Smooth muscle cell (in vitro differentiated cells): ENCODE results near the gene EVC2. TPM values are rescaled to one million over a fixed set of nuclear protein-coding genes. Genes with fewer than 3 reads are reported as not detected.

Experiments
- DNase-seq: peaks from one replicate; lab custom pipeline; 2025; ENCODE audit not compliant: unreplicated experiment; lab: John Stamatoyannopoulos, UW
- H2AFZ ChIP-seq: fragments of 200-600 bp; sonication (generic); 2 replicates; pipeline ENCODE4 v1.6.0; 2016; ENCODE audit warnings: antibody characterized with exemption, low read depth, mild to moderate bottlenecking
- H3F3A ChIP-seq: fragments of 200-600 bp; sonication (generic); 2 replicates; pipeline ENCODE4 v1.6.0; 2017; ENCODE audit warnings: antibody characterized with exemption, low read depth
- H3K27ac ChIP-seq: fragments of 200-600 bp; sonication (generic); 2 replicates; pipeline ENCODE4 v1.5.1; 2016; ENCODE audit warnings: low read depth, mild to moderate bottlenecking
- H3K27me3 ChIP-seq: fragments of 200-600 bp; sonication (generic); 2 replicates; pipeline ENCODE4 v1.6.1; 2016; ENCODE audit warnings: low read depth, mild to moderate bottlenecking
- H3K36me3 ChIP-seq: fragments of 200-600 bp; sonication (generic); 2 replicates; pipeline ENCODE4 v1.5.1; 2016; ENCODE audit warnings: low read depth
- H3K4me1 ChIP-seq: fragments of 200-600 bp; sonication (generic); 2 replicates; pipeline ENCODE4 v1.5.1; 2016; ENCODE audit warnings: low read depth
- H3K4me2 ChIP-seq: fragments of 200-600 bp; sonication (generic); 2 replicates; pipeline ENCODE4 v1.6.0; 2016; ENCODE audit warnings: mild to moderate bottlenecking
- H3K4me3 ChIP-seq: fragments of 200-600 bp; sonication (generic); 2 replicates; pipeline ENCODE4 v1.5.1; 2016; ENCODE audit warnings: mild to moderate bottlenecking
- H3K79me2 ChIP-seq: fragments of 200-600 bp; sonication (generic); 2 replicates; pipeline ENCODE4 v1.6.0; 2016; ENCODE audit warnings: low read depth, mild to moderate bottlenecking
- H3K9ac ChIP-seq: fragments of 200-600 bp; sonication (generic); 2 replicates; pipeline ENCODE4 v1.6.0; 2016; ENCODE audit warnings: low read depth
- H3K9me3 ChIP-seq: fragments of 200-600 bp; sonication (generic); replicated peaks from 2 replicates; pipeline ENCODE4 v1.5.1; 2016; ENCODE audit warnings: low read depth
- H4K20me1 ChIP-seq: fragments of 200-600 bp; sonication (generic); 2 replicates; pipeline ENCODE4 v1.6.0; 2016; ENCODE audit warnings: low read depth
- WGBS: methylation state at CpG from one replicate; pipeline ENCODE4 v1.1.7; 2016; ENCODE audit warnings: low lambda C conversion rate; 5-methylcytosine and 5-hydroxymethylcytosine counted together
- polyA plus RNA-seq: library from polyadenylated mRNA; unstranded; fragments of >200 nt; fragmentation: Nextera tagmentation; extraction: Ambion mirVana; gene quantifications from 2 replicates; pipeline ENCODE4 v1.2.1, GENCODE V29; 2016
- total RNA-seq: library from RNA; depleted of rRNA; stranded (reverse); fragments of >200 nt; gene quantifications from 2 replicates; pipeline ENCODE4 v1.2.3, GENCODE V29; 2014
- TF ChIP-seq, protein P1 (sequence below): fragments of 200-600 bp; sonication (generic); IDR thresholded peaks from 2 replicates; pipeline ENCODE4 v1.5.1; 2017; ENCODE audit warnings: borderline replicate concordance, mild to moderate bottlenecking, antibody characterized with exemption; ENCODE audit not compliant: insufficient read depth, poor library complexity, severe bottlenecking

EVC2 gene
- total and polyA plus RNA-seq, 2 experiments from 2014 or later = 6.9 to 7.9 TPM

DNA sequence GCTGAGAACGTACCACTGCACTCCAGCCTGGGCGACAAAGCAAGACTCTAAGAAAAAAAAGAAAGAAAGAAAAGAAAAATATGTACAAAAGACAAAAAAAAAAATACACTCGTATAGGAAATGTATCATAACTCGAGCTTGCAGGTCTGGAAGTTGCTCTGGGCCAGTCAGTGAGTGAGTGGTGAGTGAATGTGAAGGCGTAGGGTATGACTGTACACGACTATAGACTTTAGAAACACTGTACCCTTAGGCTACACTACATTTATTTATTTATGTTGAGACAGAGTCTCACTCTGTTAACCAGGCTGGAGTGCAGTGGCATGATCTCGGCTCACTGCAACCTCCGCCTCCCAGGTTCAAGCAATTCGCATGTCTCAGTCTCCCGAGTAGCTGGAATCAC, 29.4 kb downstream of the EVC2 start:
- Histone ChIP-seq H4K20me1 (no peaks in the 10 kb centered on the region), H3K9me3 (no peaks in the 10 kb centered on the region), H3K4me3 (no peak overlapping the region), H3K27ac (no peak overlapping the region), H3K36me3 (peaks cover 3% of the 10 kb centered on the region), H3F3A (no peaks in the 10 kb centered on the region), H3K4me2 (no peak overlapping the region), H3K27me3 (no peaks in the 10 kb centered on the region), H3K9ac (no peak overlapping the region), H3K79me2 (no peaks in the 10 kb centered on the region), H2AFZ (no peak overlapping the region), H3K4me1 (no peaks in the 10 kb centered on the region)
- DNase-seq = no peak
- 94% methylated on average over 10 of the region's 10 CpGs for WGBS
- TF ChIP-seq, protein P1, sequence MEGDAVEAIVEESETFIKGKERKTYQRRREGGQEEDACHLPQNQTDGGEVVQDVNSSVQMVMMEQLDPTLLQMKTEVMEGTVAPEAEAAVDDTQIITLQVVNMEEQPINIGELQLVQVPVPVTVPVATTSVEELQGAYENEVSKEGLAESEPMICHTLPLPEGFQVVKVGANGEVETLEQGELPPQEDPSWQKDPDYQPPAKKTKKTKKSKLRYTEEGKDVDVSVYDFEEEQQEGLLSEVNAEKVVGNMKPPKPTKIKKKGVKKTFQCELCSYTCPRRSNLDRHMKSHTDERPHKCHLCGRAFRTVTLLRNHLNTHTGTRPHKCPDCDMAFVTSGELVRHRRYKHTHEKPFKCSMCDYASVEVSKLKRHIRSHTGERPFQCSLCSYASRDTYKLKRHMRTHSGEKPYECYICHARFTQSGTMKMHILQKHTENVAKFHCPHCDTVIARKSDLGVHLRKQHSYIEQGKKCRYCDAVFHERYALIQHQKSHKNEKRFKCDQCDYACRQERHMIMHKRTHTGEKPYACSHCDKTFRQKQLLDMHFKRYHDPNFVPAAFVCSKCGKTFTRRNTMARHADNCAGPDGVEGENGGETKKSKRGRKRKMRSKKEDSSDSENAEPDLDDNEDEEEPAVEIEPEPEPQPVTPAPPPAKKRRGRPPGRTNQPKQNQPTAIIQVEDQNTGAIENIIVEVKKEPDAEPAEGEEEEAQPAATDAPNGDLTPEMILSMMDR = no peak

- Histone ChIP-seq H3K4me1 (no peaks in the 10 kb centered on the region), H3K27ac (no peak overlapping the region), H3K9ac (no peak overlapping the region), H3F3A (no peaks in the 10 kb centered on the region), H3K27me3 (no peaks in the 10 kb centered on the region), H3K79me2 (no peaks in the 10 kb centered on the region), H3K36me3 (no peaks in the 10 kb centered on the region), H4K20me1 (no peaks in the 10 kb centered on the region), H2AFZ (no peak overlapping the region), H3K4me2 (no peak overlapping the region), H3K9me3 (no peaks in the 10 kb centered on the region), H3K4me3 (no peak overlapping the region)
- DNase-seq = no peak
- WGBS = 98% methylated on average over 8 of the region's 8 CpGs
- TF ChIP-seq, protein P1 = no peak
Measured at GRCh38 chr4:5676763-5677162, 31.6 kb downstream of the EVC2 start.

DNA sequence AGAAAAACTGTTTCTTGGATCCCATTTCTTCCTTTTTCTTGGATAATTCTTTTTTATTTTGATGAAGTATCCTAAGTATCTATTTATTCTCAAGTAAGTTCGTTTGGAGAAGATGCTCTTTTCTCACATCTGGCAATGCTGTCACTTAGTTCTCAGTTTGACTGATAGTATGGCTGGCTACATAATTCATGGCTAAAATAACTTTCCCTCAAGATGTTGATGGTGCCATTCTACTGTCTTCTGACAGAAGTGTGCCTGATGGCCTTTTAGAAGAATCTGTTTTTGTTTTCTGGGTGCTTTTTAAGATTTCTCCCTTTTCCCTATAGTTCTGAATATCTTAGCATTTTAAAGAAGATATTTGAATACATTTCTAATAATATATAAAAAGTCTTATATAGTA, 41.6 kb downstream of the EVC2 start:
- H2AFZ ChIP-seq = no peak overlapping the region
- H3K36me3 ChIP-seq = peaks cover 9% of the 10 kb centered on the region
- no peaks in the 10 kb centered on the region for H4K20me1 ChIP-seq
- WGBS = 97% methylated on average over 1 of the region's 1 CpG
- TF ChIP-seq, protein P1 = no peak
- H3K79me2 ChIP-seq = no peaks in the 10 kb centered on the region
- no peak overlapping the region for H3K4me3 ChIP-seq
- no peak for DNase-seq
- H3K4me1 ChIP-seq = no peaks in the 10 kb centered on the region
- H3K27ac ChIP-seq = no peak overlapping the region
- no peaks in the 10 kb centered on the region for H3F3A ChIP-seq
- no peak overlapping the region for H3K4me2 ChIP-seq
- no peaks in the 10 kb centered on the region for H3K27me3 ChIP-seq
- H3K9ac ChIP-seq = no peak overlapping the region
- peaks cover under 1% of the 10 kb centered on the region for H3K9me3 ChIP-seq

DNA sequence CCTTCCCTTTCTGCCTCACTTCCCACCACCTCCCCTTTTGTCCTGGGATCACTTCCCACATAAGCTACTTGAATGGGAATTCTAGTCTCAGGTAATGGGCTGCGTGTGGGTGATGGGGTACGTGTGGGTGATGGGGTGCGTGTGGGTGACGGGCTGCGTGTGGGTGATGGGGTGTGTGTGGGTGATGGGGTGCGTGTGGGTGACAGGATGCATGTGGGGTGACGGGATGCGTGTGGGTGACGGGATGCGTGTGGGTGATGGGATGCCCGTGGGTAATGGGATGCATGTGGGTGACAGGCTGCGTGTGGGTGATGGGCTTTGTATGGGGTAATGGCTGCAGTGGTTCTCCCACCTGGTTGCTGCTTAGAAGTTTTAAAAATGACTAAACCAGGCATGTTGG, 43.6 kb downstream of the EVC2 start:
- Histone ChIP-seq H3K4me1 (no peaks in the 10 kb centered on the region), H3K27me3 (no peaks in the 10 kb centered on the region), H3K27ac (no peak overlapping the region), H3K9ac (no peak overlapping the region), H2AFZ (no peak overlapping the region), H3K79me2 (no peaks in the 10 kb centered on the region), H3K36me3 (peaks cover 21% of the 10 kb centered on the region), H3K4me3 (no peak overlapping the region), H3F3A (no peaks in the 10 kb centered on the region), H3K4me2 (no peak overlapping the region), H4K20me1 (no peaks in the 10 kb centered on the region), H3K9me3 (peaks cover 10% of the 10 kb centered on the region)
- WGBS = 97% methylated on average over 10 of the region's 12 CpGs
- TF ChIP-seq, protein P1 = no peak
- no peak for DNase-seq
